CD4-positive, alpha-beta memory T cell (primary cell): ENCODE results near the gene SORT1. TPM values are rescaled to one million over a fixed set of nuclear protein-coding genes. Genes with fewer than 3 reads are reported as not detected.

Source experiments
- CTCF ChIA-PET: fragments of 350-600 bp; sonication (Branson Sonifier 250); formaldehyde crosslinking; loops from one replicate; lab custom pipeline; 2021; ENCODE audit warnings: inconsistent platforms; ENCODE audit not compliant: partially characterized antibody; lab: Charles Lee
- POLR2A ChIA-PET: fragments of 350-600 bp; sonication (Branson Sonifier 250); formaldehyde crosslinking; loops from one replicate; lab custom pipeline; 2021; ENCODE audit not compliant: partially characterized antibody; lab: Charles Lee
- DNase-seq, 5 donors: peaks; one replicate each; pipeline versions ENCODE4 v3.0.0 to v3.0.0-alpha.2; 2020 to 2022; ENCODE audit warnings: mixed read lengths in 1 of 5
- H3K27ac ChIP-seq: one replicate; pipeline ENCODE4 v1.7.0; 2013; ENCODE audit warnings: low read depth, low read length
- H3K27me3 ChIP-seq: 2 replicates; pipeline ENCODE4 v1.7.0; 2013; ENCODE audit warnings: mild to moderate bottlenecking, low read length, moderate library complexity; ENCODE audit not compliant: insufficient read depth
- H3K36me3 ChIP-seq: 2 replicates; pipeline ENCODE4 v1.7.0; 2013; ENCODE audit warnings: mild to moderate bottlenecking, low read length, moderate library complexity; ENCODE audit not compliant: insufficient read depth
- H3K4me1 ChIP-seq: 2 replicates; pipeline ENCODE4 v1.7.0; 2013; ENCODE audit warnings: mild to moderate bottlenecking, low read length, moderate library complexity; ENCODE audit not compliant: insufficient read depth
- H3K4me3 ChIP-seq, 2 donors: one replicate each; pipeline ENCODE4 v1.7.0; 2013; ENCODE audit warnings: low read length in 2 of 2, mild to moderate bottlenecking in 1 of 2
- H3K9me3 ChIP-seq, 2 donors: one replicate each; pipeline ENCODE4 v1.7.0; 2013; ENCODE audit warnings: low read length in 2 of 2, control low read depth in 1 of 2; ENCODE audit not compliant: control insufficient read depth in 1 of 2
- H3K27ac Mint-ChIP-seq, 7 donors: one replicate each; pipeline ENCODE4 v1.8.0; 2020 to 2021; ENCODE audit warnings: mixed read lengths in 7 of 7, mild to moderate bottlenecking in 6 of 7, inconsistent platforms in 3 of 7, moderate library complexity in 3 of 7
- H3K27me3 Mint-ChIP-seq, 2 donors: one replicate each; pipeline ENCODE4 v1.8.0; 2020 to 2021; ENCODE audit warnings: mixed read lengths in 2 of 2
- H3K36me3 Mint-ChIP-seq, 2 donors: one replicate each; pipeline ENCODE4 v1.8.0; 2020 to 2021; ENCODE audit warnings: mixed read lengths in 2 of 2, inconsistent platforms in 1 of 2, mild to moderate bottlenecking in 1 of 2
- H3K4me1 Mint-ChIP-seq, 4 donors: one replicate each; pipeline ENCODE4 v1.8.0; 2020 to 2021; ENCODE audit warnings: mixed read lengths in 4 of 4, mild to moderate bottlenecking in 1 of 4
- H3K4me3 Mint-ChIP-seq, 8 donors: one replicate each; pipeline ENCODE4 v1.8.0; 2020 to 2021; ENCODE audit warnings: mixed read lengths in 8 of 8, mild to moderate bottlenecking in 7 of 8, moderate library complexity in 6 of 8, inconsistent platforms in 3 of 8
- H3K9me3 Mint-ChIP-seq, 8 donors: one replicate each; pipeline ENCODE4 v1.8.0; 2020 to 2021; ENCODE audit warnings: mixed read lengths in 8 of 8, mild to moderate bottlenecking in 5 of 8, inconsistent platforms in 3 of 8, moderate library complexity in 1 of 8
- intact Hi-C: fragments of 100-400 bp; cut with micrococcal nuclease; formaldehyde crosslinking; loops from one replicate; pipeline ENCODE4 v1.15.1; 2023
- polyA plus RNA-seq, 2 donors: library from polyadenylated mRNA; unstranded; fragments of 300-500 nt; fragmentation: Illumina TruSeq; gene quantifications; one replicate each; pipeline ENCODE4 v1.2.3, GENCODE V29; 2021
- total RNA-seq, 2 experiments: library from RNA; stranded (reverse); gene quantifications; one replicate each; pipeline ENCODE4 v1.2.3, GENCODE V29; 2021

The SORT1 gene
- total and polyA plus RNA-seq, 4 experiments from 2014 or later: 0.69 to 0.93 TPM; not detected in 2

DNA sequence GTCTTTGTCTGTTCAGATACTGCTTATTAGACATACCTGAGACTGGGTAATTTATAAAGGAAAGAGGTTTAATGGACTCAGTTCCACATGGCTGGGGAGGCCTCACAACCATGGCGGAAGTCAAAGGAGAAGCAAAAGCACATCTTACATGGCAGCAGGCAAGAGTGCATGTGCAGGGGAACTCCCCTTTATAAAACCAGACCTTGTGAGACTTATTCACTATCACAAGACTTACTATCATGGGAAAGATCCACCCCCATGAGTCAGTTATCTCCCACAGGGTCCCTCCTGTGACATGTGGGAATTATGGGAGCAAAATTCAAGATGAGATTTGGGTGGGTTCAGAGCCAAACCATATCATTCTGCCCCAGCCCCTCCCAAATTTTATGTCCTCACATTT, 35.6 kb upstream of the SORT1 start:
- Histone ChIP-seq H3K36me3 (no peaks in the 10 kb centered on the region), H3K9me3 (no peaks in the 10 kb centered on the region), H3K27me3 (no peaks in the 10 kb centered on the region), H3K4me3 (no peak overlapping the region), H3K27ac (no peak overlapping the region), H3K4me1 (no peaks in the 10 kb centered on the region)
- no peaks in the 10 kb centered on the region for H3K36me3 Mint-ChIP-seq
- no peak overlapping the region for H3K4me3 Mint-ChIP-seq
- H3K4me1 Mint-ChIP-seq: peaks cover 0 to 1% (median 0%) of the 10 kb centered on the region in 4 donors
- intact Hi-C loops: no loop called here
- H3K27ac Mint-ChIP-seq: no peak overlapping the region
- POLR2A ChIA-PET: no interaction called here
- peaks cover 6 to 12% of the 10 kb centered on the region in 2 donors for H3K27me3 Mint-ChIP-seq
- DNase-seq: no peak
- CTCF ChIA-PET: no interaction called here
- H3K9me3 Mint-ChIP-seq: peaks cover 0 to 4% (median 0%) of the 10 kb centered on the region in 8 donors

DNA sequence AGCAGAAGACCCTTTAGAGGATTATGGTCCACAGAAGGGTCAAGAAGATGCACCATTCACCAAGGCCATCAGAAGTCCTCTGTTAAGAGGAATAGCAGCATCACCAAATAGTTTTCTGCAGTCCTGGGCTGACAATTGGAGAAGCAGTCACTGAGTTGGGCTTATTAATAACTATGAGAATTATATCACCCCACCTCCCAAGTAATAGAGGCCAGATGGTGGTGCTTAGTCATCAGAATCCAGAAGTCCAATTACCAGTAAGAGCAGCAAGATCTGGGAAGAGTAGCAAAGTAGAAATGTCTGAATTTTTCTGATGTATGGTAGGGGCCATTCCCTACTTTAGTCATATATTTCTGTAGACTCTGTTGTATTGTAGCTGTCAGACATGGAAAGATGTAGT, 34.6 kb upstream of the SORT1 start:
- POLR2A ChIA-PET: no interaction called here
- Histone ChIP-seq H3K4me1 (peaks cover 2% of the 10 kb centered on the region), H3K36me3 (no peaks in the 10 kb centered on the region), H3K4me3 (no peak overlapping the region), H3K9me3 (no peaks in the 10 kb centered on the region), H3K27me3 (no peaks in the 10 kb centered on the region), H3K27ac (no peak overlapping the region)
- Mint-ChIP-seq H3K27ac (no peak overlapping the region), H3K4me1 (peaks cover 1 to 4% (median 2%) of the 10 kb centered on the region in 4 donors), H3K9me3 (peaks cover 0 to 4% (median 0%) of the 10 kb centered on the region in 8 donors), H3K27me3 (peaks cover 6 to 12% of the 10 kb centered on the region in 2 donors), H3K4me3 (no peak overlapping the region), H3K36me3 (no peaks in the 10 kb centered on the region)
- no peak for DNase-seq
- intact Hi-C loops: no loop called here
- CTCF ChIA-PET: no interaction called here

DNA sequence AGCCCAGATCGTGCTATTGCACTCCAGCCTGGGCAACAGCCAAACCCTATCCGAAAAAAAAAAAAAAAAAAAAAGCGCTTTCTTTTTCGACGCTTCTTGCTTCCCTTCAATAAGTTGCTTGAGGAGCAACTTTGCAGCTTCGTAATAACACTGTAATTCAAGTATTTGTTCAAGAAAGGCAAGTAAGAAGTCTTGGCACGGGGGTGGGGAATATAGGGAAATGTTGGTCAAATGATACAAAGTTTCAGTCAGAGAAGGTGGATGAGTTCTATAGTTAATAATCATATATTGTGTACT, 29.4 kb upstream of the SORT1 start:
- Histone ChIP-seq H3K4me1 (peaks cover 40% of the 10 kb centered on the region), H3K4me3 (peak overlapping the region; percentile 88 to 96), H3K27me3 (no peaks in the 10 kb centered on the region), H3K9me3 (no peaks in the 10 kb centered on the region), H3K27ac (peak overlapping the region; percentile 87), H3K36me3 (no peaks in the 10 kb centered on the region)
- CTCF ChIA-PET: interaction anchor here (1.1 to 2.2 kb wide), 7 partner anchors 51 to 558 kb away, joined by 3 to 12 read pairs (median 4); partner anchors contain the start of genes AHCYL1 and ATXN7L2
- Mint-ChIP-seq H3K4me1 (peaks cover 19 to 47% (median 33%) of the 10 kb centered on the region in 4 donors), H3K4me3 (peak overlapping the region; percentile 94 to 99 (median 98)), H3K27ac (peak overlapping the region; percentile 65 to 99 (median 98)), H3K9me3 (no peaks in the 10 kb centered on the region), H3K27me3 (no peaks in the 10 kb centered on the region), H3K36me3 (peaks cover 8 to 21% of the 10 kb centered on the region in 2 donors)
- intact Hi-C loops: loop anchor here (2.0 to 5.0 kb wide), 5 partner anchors 194 to 912 kb away; partner anchors contain the start of genes ELAPOR1, RBM15, STRIP1 and STXBP3
- DNase-seq: no peak
- POLR2A ChIA-PET: interaction anchor here (1.1 to 5.5 kb wide), 11 partner anchors 10 to 213 kb away, joined by 3 to 59 read pairs (median 12); partner anchors contain the start of genes ATXN7L2, CYB561D1, GNAI3 and PSRC1

DNA sequence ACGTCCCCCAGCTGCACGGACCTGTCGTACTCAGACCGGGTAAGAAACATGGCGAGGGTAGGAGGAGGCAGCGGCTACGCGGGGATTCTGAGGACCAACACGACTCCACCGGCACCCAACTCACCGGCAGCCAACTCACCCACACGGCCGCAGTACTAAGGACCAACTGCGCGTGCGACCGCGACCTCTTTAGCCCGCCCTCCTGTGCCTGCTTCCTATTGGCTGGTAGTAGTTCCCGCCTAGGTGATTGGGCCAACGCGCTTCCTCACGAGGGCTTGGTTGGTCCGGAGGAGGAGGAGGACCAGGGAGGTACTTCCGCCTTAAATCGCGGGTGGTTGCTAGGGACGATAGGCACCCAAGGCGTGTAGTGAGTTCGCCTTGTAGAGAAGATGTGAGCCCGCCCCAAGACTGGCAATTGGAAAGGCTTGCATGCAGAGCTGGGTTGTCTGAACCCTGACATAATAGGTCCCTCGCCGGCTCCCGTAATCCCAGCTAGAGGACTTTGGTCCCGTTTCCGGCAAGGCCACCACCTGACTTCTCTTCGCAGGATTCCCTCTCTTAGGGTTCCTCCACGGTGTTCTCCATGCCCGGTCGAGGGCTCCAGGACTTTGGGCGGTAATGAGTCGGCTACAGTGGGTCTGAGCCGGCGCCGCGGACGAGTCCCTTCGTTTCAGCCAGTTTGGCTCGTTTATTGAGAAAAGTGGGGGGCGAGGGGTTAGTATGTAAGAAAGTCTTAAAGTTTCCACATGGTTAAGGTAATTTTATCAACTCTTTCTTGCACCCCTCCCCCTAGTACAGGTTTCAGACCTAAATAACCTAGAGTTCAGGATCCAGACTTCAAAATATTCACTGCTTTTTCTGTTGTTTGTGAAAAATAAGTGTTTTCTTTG, 28.8 kb upstream of the SORT1 start, which contains the start of gene PSMA5:
PSMA5 (minus strand) TSS at position 168 of the 890 bp plus-strand sequence; CDS start at position 50, 118 bp downstream.
- DNase-seq: peak; percentile 93 to 99 (median 96)
- intact Hi-C loops: loop anchor here (1.0 to 5.0 kb wide), 10 partner anchors 57 to 912 kb away; partner anchors contain the start of genes ATXN7L2, ELAPOR1, GNAI3 and PSRC1
- H3K4me1 ChIP-seq: peaks cover 44% of the 10 kb centered on the region
- H3K36me3 ChIP-seq: no peaks in the 10 kb centered on the region
- Mint-ChIP-seq H3K9me3 (no peaks in the 10 kb centered on the region), H3K27ac (peak within 1 kb of the TSS; percentile 90 to 99 (median 98)), H3K36me3 (peaks cover 11 to 23% of the 10 kb centered on the region in 2 donors), H3K27me3 (no peaks in the 10 kb centered on the region), H3K4me3 (peak within 1 kb of the TSS; percentile 94 to 99 (median 98)), H3K4me1 (peaks cover 22 to 50% (median 37%) of the 10 kb centered on the region in 4 donors)
- H3K27me3 ChIP-seq: no peaks in the 10 kb centered on the region
- H3K4me3 ChIP-seq: peak within 1 kb of the TSS; percentile 96 to 98
- POLR2A ChIA-PET: interaction anchor here (0.7 to 5.5 kb wide), 18 partner anchors 10 to 351 kb away, joined by 3 to 59 read pairs (median 7); partner anchors contain the start of genes ATXN7L2, CYB561D1, GNAI3 and PSRC1
- no peaks in the 10 kb centered on the region for H3K9me3 ChIP-seq
- CTCF ChIA-PET: interaction anchor here (1.0 to 2.3 kb wide), 9 partner anchors 52 to 149 kb away, joined by 3 to 13 read pairs (median 4); partner anchors contain the start of genes ATXN7L2 and CYB561D1
- H3K27ac ChIP-seq: peak within 1 kb of the TSS; percentile 87

DNA sequence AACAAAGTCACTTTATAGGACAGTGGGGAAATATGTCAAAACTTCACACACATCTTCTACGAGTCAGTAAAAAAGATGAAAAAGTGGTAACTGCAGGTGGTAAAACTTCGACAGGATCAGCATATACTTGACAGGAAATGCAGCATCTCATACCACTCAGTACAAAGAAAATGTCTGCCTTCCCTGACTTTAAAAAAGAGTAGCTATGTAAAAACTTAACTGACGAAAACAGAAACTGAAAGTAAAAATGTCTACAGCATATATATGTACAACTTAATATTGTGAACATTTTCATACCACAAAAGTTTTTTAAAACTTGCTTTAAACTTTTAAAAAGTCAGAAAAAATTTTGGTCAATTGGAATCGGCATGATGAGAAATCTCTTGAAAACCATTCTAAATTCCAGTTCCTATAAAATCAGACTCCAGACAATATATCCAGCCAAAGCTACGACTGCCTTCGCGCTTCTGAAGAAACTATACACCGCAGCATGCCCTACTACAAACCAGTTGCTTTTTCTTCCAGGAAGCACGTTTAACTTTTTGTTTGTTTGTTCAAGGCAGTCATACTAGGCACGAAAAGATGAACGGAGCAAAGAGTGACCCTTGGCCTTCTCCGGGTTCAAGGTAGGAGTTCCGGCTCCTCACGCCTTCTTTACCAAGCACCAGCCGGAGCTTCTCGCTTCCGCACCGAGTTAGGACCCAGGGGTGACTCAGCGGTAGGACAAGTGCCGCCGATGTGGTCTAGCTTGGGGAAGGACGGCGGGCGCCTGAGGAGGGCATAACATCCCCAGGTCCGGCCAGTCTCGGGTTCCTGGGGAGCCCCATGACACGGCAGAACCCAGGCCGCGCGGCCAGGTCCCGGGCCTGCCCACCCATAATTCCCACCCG, 27.9 kb upstream of the SORT1 start:
- no peaks in the 10 kb centered on the region for H3K9me3 Mint-ChIP-seq

DNA sequence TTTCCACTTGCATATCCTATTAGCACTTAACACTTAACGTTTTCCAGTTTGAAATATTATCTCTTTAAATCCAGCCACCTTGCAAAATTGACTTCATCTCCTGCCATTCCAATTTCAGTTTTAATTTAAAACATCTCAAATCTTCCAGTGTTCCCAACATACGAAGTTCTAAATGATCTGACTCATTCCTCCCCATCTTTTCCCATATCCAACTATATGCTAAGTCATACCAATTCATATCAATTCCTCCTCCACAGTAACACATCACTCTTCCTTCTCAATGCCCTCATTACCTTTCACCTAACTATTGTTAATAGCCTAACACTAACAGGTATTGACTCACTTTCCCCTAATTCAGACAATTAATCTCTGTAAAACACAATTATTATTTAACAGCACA, 25.8 kb upstream of the SORT1 start:
- peaks cover 16% of the 10 kb centered on the region for H3K36me3 ChIP-seq
- H3K4me3 ChIP-seq: no peak overlapping the region
- POLR2A ChIA-PET: interaction anchor here (4.0 to 5.5 kb wide), 2 partner anchors 60 to 109 kb away, joined by 16 to 59 read pairs; partner anchors contain the start of gene ATXN7L2
- H3K27ac ChIP-seq: peak overlapping the region; percentile 87
- no peak for DNase-seq
- peak overlapping the region in 7 of 8 donors; percentile 23 to 99 (median 41) for H3K4me3 Mint-ChIP-seq
- peaks cover 24 to 52% (median 40%) of the 10 kb centered on the region in 4 donors for H3K4me1 Mint-ChIP-seq
- no peaks in the 10 kb centered on the region for H3K27me3 Mint-ChIP-seq
- peaks cover 47% of the 10 kb centered on the region for H3K4me1 ChIP-seq
- CTCF ChIA-PET: interaction anchor here (2.6 kb wide), 1 partner anchor 25 kb away, joined by 10 read pairs; the partner anchor contains the start of gene SORT1
- peak overlapping the region; percentile 74 to 99 (median 91) for H3K27ac Mint-ChIP-seq
- H3K27me3 ChIP-seq: no peaks in the 10 kb centered on the region
- no peaks in the 10 kb centered on the region for H3K9me3 Mint-ChIP-seq
- intact Hi-C loops: no loop called here
- H3K9me3 ChIP-seq: no peaks in the 10 kb centered on the region
- peaks cover 23 to 50% of the 10 kb centered on the region in 2 donors for H3K36me3 Mint-ChIP-seq

More for the DNA sequence above, 27.9 kb upstream of the SORT1 start:
- Histone ChIP-seq H3K27ac (peak overlapping the region; percentile 87), H3K4me3 (peak overlapping the region; percentile 96 to 98), H3K4me1 (peaks cover 44% of the 10 kb centered on the region), H3K27me3 (no peaks in the 10 kb centered on the region), H3K9me3 (no peaks in the 10 kb centered on the region), H3K36me3 (peaks cover 6% of the 10 kb centered on the region)
- peaks cover 22 to 50% (median 38%) of the 10 kb centered on the region in 4 donors for H3K4me1 Mint-ChIP-seq
- intact Hi-C loops: loop anchor here (1.0 to 5.0 kb wide), 10 partner anchors 58 to 913 kb away; partner anchors contain the start of genes ATXN7L2, ELAPOR1, GNAI3 and PSRC1
- peaks cover 11 to 32% of the 10 kb centered on the region in 2 donors for H3K36me3 Mint-ChIP-seq
- DNase-seq: peak; percentile 65 to 82 (median 73)
- no peaks in the 10 kb centered on the region for H3K27me3 Mint-ChIP-seq
- peak overlapping the region; percentile 94 to 99 (median 98) for H3K4me3 Mint-ChIP-seq
- ChIA-PET POLR2A (interaction anchor here (0.6 to 5.5 kb wide), 24 partner anchors 9 to 609 kb away, joined by 3 to 59 read pairs (median 5); partner anchors contain the start of genes AHCYL1, ATXN7L2, CYB561D1 and GNAI3), CTCF (interaction anchor here (1.0 to 2.6 kb wide), 6 partner anchors 27 to 106 kb away, joined by 3 to 13 read pairs (median 6); partner anchors contain the start of genes ATXN7L2, CYB561D1 and SORT1)
- peak overlapping the region; percentile 90 to 99 (median 98) for H3K27ac Mint-ChIP-seq
